RWPE1 (cell line): Measurements from ENCODE around the gene DNAJC6.

Experiments
- CTCF ChIA-PET: fragments of 350-600 bp; sonication (Branson Sonifier 250); formaldehyde crosslinking; extraction: SDS; loops from one replicate; lab custom pipeline; 2021; lab: Yijun Ruan, JAX
- POLR2A ChIA-PET: fragments of 400-600 bp; formaldehyde crosslinking; extraction: SDS; loops from one replicate; lab custom pipeline; 2020; ENCODE audit warnings: antibody characterized with exemption; ENCODE audit not compliant: low non-redundant PET; lab: Yijun Ruan, JAX
- DNase-seq: peaks from one replicate; pipeline ENCODE4 v3.0.0; 2012; ENCODE audit warnings: low spot score
- H3K27ac ChIP-seq: fragments of 450-650 bp; 2 replicates; pipeline ENCODE4 v1.5.1; 2017
- CTCF ChIP-seq: fragments of 450-650 bp; conservative IDR thresholded peaks from 2 replicates; pipeline ENCODE4 v1.5.1; 2017; ENCODE audit warnings: low read depth, mild to moderate bottlenecking

DNAJC6 gene

GRCh38 chr1:65401612-65402011, 92.3 kb downstream of the DNAJC6 start:
- DNase-seq, result no peak
- ChIA-PET POLR2A (no interaction called here), CTCF (no interaction called here)
- H3K27ac ChIP-seq, result no peak overlapping the region
- no peak for TF ChIP-seq CTCF

- POLR2A ChIA-PET, result no interaction called here
These were observed 95.6 kb downstream of the DNAJC6 start for GRCh38 chr1:65404941-65405340.

GRCh38 chr1:65407877-65408276, 98.5 kb downstream of the DNAJC6 start:
- ChIA-PET CTCF (no interaction called here), POLR2A (no interaction called here)
- no peak for TF ChIP-seq CTCF
- no peak for DNase-seq
- H3K27ac ChIP-seq, result no peak overlapping the region

More at GRCh38 chr1:65404941-65405340, 95.6 kb downstream of the DNAJC6 start:
- DNase-seq, result no peak
- CTCF ChIA-PET, result no interaction called here
- no peak overlapping the region for H3K27ac ChIP-seq
- TF ChIP-seq CTCF, result no peak

GRCh38 chr1:65409314-65409713, 100.0 kb downstream of the DNAJC6 start:
- ChIA-PET POLR2A (no interaction called here), CTCF (no interaction called here)
- no peak for DNase-seq
- H3K27ac ChIP-seq, result no peak overlapping the region
- TF ChIP-seq CTCF, result no peak

- POLR2A ChIA-PET, result no interaction called here
- no peak for DNase-seq
- CTCF ChIA-PET, result no interaction called here
- H3K27ac ChIP-seq, result no peak overlapping the region
- no peak for TF ChIP-seq CTCF
These were observed 100.5 kb downstream of the DNAJC6 start for GRCh38 chr1:65409816-65410326.

GRCh38 chr1:65412256-65412983, 103.1 kb downstream of the DNAJC6 start:
- POLR2A ChIA-PET, result no interaction called here
- DNase-seq, result no peak
- TF ChIP-seq CTCF, result no peak
- CTCF ChIA-PET, result no interaction called here
- H3K27ac ChIP-seq, result no peak overlapping the region
